WI38 (cell line): Measurements from ENCODE around the gene MROH7.

Experiments
- H3K4me3 ChIP-seq: 2 replicates; pipeline ENCODE4 v1.5.1; 2011; ENCODE audit warnings: low read depth, mild to moderate bottlenecking, control low read depth, low read length
- CTCF ChIP-seq: IDR thresholded peaks from 2 replicates; pipeline ENCODE4 v1.5.1; 2012; ENCODE audit warnings: low read depth, mild to moderate bottlenecking, control low read depth, low read length

Gene MROH7

GRCh38 chr1:54699936-54700525 lies 58.4 kb downstream of the MROH7 start:
- no peak overlapping the region for H3K4me3 ChIP-seq
- no peak for TF ChIP-seq CTCF

GRCh38 chr1:54701066-54701465 lies 59.5 kb downstream of the MROH7 start:
- no peak for TF ChIP-seq CTCF
- H3K4me3 ChIP-seq = no peak overlapping the region

GRCh38 chr1:54701996-54702395 lies 60.4 kb downstream of the MROH7 start:
- no peak for TF ChIP-seq CTCF
- H3K4me3 ChIP-seq = no peak overlapping the region

GRCh38 chr1:54703471-54703870 lies 61.9 kb downstream of the MROH7 start:
- H3K4me3 ChIP-seq = no peak overlapping the region

GRCh38 chr1:54705153-54705552 lies 63.6 kb downstream of the MROH7 start:
- H3K4me3 ChIP-seq = no peak overlapping the region
- no peak for TF ChIP-seq CTCF

More at GRCh38 chr1:54703471-54703870, 61.9 kb downstream of the MROH7 start:
- TF ChIP-seq CTCF = no peak

- no peak overlapping the region for H3K4me3 ChIP-seq
- TF ChIP-seq CTCF = no peak
Observed at GRCh38 chr1:54706419-54706818, 64.8 kb downstream of the MROH7 start.

- no peak for TF ChIP-seq CTCF
Observed at GRCh38 chr1:54708385-54708784, 66.8 kb downstream of the MROH7 start.

More at GRCh38 chr1:54708385-54708784, 66.8 kb downstream of the MROH7 start:
- no peak overlapping the region for H3K4me3 ChIP-seq
